AG04450 (cell line): ENCODE measurements around the gene SEMA3C. TPM values are rescaled to one million over a fixed set of nuclear protein-coding genes. Genes with fewer than 3 reads are reported as not detected.

Source experiments
- CTCF ChIA-PET: fragments of 300-600, 350-600 bp; formaldehyde crosslinking; extraction: SDS; loops from one replicate; lab custom pipeline; 2022; ENCODE audit warnings: antibody characterized with exemption, inconsistent platforms; lab: Charles Lee
- POLR2A ChIA-PET: fragments of 350-600 bp; formaldehyde crosslinking; extraction: SDS; loops from one replicate; lab custom pipeline; 2021; ENCODE audit warnings: antibody characterized with exemption, inconsistent platforms; lab: Yijun Ruan, JAX
- DNase-seq: peaks from one replicate; pipeline ENCODE4 v3.0.0-alpha.2; 2011; ENCODE audit warnings: low read depth, low spot score
- H3K27ac ChIP-seq: one replicate; pipeline ENCODE4 v1.5.1; 2012; ENCODE audit warnings: low read depth, low read length, control low read depth
- H3K27me3 ChIP-seq: one replicate; pipeline ENCODE4 v1.6.0; 2012; ENCODE audit warnings: low read length; ENCODE audit not compliant: control insufficient read depth, insufficient read depth
- H3K4me3 ChIP-seq: 2 replicates; pipeline ENCODE4 v1.5.1; 2011; ENCODE audit warnings: mild to moderate bottlenecking, low read depth, low read length, control low read depth
- H3K9me3 ChIP-seq: 2 replicates; pipeline ENCODE4 v1.5.1; 2012; ENCODE audit warnings: low read length; ENCODE audit not compliant: control insufficient read depth, insufficient read depth
- polyA plus RNA-seq: library from polyadenylated mRNA; depleted of rRNA; stranded (reverse); fragments of >200 nt; gene quantifications from 2 replicates; pipeline ENCODE4 v1.2.3, GENCODE V29; 2011
- TF ChIP-seq, protein P1 (sequence below): IDR thresholded peaks from 2 replicates; pipeline ENCODE4 v1.5.1; 2011; ENCODE audit warnings: low read depth, low read length, control low read depth, inconsistent platforms

SEMA3C gene
- polyA plus RNA-seq, 1 experiment = 39.9 TPM

DNA sequence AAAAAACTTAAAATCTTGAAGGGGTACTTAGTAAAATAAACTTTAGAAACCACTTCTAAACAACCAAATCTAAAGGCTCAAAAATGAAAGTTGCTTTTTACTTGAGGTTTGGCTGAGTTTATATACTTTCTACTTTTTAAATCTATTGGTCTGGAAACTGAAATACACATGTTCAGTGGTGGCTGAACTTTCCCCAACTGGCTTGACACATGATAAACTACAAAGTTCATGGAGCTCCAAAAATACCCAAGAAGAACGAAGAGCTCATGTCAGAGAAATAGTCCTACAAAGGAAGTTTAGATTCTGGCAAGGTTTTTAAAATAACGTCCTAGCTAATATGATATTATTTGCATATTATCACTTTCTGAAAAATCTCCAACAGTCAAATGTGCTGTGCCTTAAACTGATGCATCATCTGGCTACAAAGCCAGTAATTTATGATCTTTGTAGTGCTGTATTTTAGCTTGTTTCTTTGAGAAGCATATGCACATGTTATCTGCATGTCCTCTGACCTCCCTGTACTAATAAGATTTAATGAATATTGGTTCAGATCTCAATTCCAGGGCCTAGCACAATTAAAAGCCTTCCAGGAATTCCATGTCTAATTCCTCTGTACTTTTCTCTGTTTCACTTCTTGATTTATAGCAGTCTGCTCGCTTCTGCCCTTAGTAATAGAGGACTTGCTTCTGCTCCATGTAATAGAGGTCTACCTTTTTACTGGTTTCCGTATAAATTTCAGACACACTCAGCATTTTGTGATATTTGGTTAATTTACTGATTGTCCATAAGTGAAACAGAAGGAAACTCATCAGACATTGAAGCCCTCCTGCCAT lies 28.2 kb downstream of the SEMA3C start:
- ChIA-PET CTCF (interaction anchor here (0.9 kb wide), 1 partner anchor 9 kb away, joined by 3 read pairs; no protein-coding TSS in a partner anchor), POLR2A (no interaction called here)
- no peaks in the 10 kb centered on the region for H3K9me3 ChIP-seq
- H3K27ac ChIP-seq = no peak overlapping the region
- TF ChIP-seq, protein P1, sequence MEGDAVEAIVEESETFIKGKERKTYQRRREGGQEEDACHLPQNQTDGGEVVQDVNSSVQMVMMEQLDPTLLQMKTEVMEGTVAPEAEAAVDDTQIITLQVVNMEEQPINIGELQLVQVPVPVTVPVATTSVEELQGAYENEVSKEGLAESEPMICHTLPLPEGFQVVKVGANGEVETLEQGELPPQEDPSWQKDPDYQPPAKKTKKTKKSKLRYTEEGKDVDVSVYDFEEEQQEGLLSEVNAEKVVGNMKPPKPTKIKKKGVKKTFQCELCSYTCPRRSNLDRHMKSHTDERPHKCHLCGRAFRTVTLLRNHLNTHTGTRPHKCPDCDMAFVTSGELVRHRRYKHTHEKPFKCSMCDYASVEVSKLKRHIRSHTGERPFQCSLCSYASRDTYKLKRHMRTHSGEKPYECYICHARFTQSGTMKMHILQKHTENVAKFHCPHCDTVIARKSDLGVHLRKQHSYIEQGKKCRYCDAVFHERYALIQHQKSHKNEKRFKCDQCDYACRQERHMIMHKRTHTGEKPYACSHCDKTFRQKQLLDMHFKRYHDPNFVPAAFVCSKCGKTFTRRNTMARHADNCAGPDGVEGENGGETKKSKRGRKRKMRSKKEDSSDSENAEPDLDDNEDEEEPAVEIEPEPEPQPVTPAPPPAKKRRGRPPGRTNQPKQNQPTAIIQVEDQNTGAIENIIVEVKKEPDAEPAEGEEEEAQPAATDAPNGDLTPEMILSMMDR = no peak
- DNase-seq = no peak
- H3K27me3 ChIP-seq = no peaks in the 10 kb centered on the region
- H3K4me3 ChIP-seq = no peak overlapping the region

DNA sequence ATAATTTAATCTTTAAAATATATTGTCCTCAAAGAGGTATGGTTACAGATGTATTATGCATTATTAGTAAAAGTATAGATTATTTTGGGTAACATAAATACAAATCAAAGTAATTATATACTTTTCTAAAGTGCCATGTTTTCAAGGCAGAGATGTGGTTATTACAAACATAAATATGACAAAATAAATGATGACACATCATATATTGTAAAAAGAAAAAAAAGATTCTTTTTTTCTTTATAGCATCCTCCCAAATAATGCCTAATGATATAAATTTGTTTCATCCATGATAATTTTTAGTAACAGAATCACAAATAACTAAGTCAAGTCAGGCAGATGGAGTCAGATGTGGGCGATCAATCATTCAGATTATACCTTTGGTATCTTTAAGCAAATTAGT lies 29.3 kb downstream of the SEMA3C start:
- ChIA-PET CTCF (no interaction called here), POLR2A (no interaction called here)
- Histone ChIP-seq H3K27me3 (no peaks in the 10 kb centered on the region), H3K4me3 (no peak overlapping the region), H3K9me3 (no peaks in the 10 kb centered on the region), H3K27ac (no peak overlapping the region)
- TF ChIP-seq, protein P1 = no peak
- DNase-seq = no peak

DNA sequence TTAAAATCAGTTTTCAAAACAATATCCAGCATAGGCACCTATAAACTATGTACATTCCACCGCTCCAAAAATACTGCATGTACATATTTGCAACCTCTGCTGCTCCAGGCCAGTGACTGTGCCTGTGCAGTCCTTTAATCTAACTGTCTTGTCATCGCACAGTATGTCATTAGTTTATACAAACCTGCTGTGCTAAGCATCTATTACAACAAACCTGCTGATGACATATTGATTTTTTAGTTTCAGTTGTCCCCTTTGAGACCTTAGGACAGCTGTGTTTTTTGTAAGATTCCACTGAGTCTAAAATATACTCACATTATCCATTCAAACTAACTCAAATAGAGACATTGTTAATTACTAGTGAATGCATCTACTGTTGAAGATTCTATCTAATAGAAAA lies 33.1 kb downstream of the SEMA3C start:
- no peak overlapping the region for H3K4me3 ChIP-seq
- no peak overlapping the region for H3K27ac ChIP-seq
- H3K9me3 ChIP-seq = no peaks in the 10 kb centered on the region
- DNase-seq = no peak
- ChIA-PET CTCF (no interaction called here), POLR2A (interaction anchor here (2.0 kb wide), 1 partner anchor 162 kb away, joined by 10 read pairs; no protein-coding TSS in a partner anchor)
- TF ChIP-seq, protein P1 = no peak
- no peaks in the 10 kb centered on the region for H3K27me3 ChIP-seq

DNA sequence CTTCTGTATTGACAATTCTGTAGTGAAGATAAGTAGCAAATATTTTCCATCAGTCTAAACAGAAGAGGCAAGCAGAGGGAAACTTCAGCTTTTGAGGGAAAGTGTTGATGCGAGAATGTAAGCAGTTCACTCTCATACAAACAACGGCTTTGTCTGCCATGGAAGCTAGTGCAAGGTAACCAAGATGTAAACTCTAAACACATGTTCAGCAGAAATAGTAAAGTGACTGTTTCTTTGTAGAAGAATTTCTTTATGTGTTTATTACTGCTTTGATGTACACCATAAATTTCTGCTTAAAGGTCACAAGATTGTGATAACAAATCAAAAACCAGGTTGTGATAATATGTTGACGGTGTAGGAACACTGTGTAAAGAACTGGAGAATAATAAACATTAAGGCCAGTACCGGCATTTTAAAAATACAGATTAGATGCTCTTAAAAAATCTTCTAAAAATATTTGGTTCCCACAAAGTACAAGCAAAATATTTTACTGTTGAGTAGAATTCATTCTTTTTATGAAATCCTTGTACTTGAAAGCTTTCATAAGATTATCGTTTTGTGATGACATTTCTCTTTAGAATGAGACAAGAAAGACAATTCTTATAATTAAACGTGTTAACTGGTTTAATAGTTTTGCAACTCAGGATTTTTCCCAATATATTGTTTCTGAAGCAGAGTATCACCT lies 34.2 kb downstream of the SEMA3C start:
- CTCF ChIA-PET = no interaction called here
- no peak overlapping the region; the same call in 1 of the 2 replicates for H3K4me3 ChIP-seq
- no peaks in the 10 kb centered on the region for H3K27me3 ChIP-seq
- H3K27ac ChIP-seq = peak overlapping the region; percentile 62
- POLR2A ChIA-PET = interaction anchor here (0.6 to 2.0 kb wide), 2 partner anchors 161 to 177 kb away, joined by 6 to 10 read pairs; no protein-coding TSS in a partner anchor
- TF ChIP-seq, protein P1 = no peak
- no peak for DNase-seq
- H3K9me3 ChIP-seq = no peaks in the 10 kb centered on the region
